HAP-1 (cell line): ENCODE data around the gene POGK.

Experiments used
- DNase-seq, 2 experiments: peaks; one replicate each; pipeline ENCODE4 v3.0.0-alpha.2; 2016 to 2020; ENCODE audit warnings: low spot score in 2 of 2
- H3K27me3 ChIP-seq: fragments of 250-450 bp; sonication (Bioruptor Pico); 2 replicates; pipeline ENCODE4 v1.5.1; 2020; ENCODE audit warnings: low read depth, mild to moderate bottlenecking, moderate library complexity
- H3K36me3 ChIP-seq: fragments of 250-450 bp; sonication (Bioruptor Pico); replicated peaks from 2 replicates; pipeline ENCODE4 v1.5.1; 2020; ENCODE audit warnings: mild to moderate bottlenecking
- H3K4me1 ChIP-seq: fragments of 250-450 bp; sonication (Bioruptor Pico); 2 replicates; pipeline ENCODE4 v1.5.1; 2020; ENCODE audit warnings: mild to moderate bottlenecking
- H3K4me3 ChIP-seq: fragments of 250-450 bp; sonication (Bioruptor Pico); 2 replicates; pipeline ENCODE4 v1.5.1; 2020; ENCODE audit warnings: mild to moderate bottlenecking, moderate library complexity
- H3K9me3 ChIP-seq: fragments of 250-450 bp; sonication (Bioruptor Pico); 2 replicates; pipeline ENCODE4 v1.5.1; 2020; ENCODE audit warnings: mild to moderate bottlenecking, moderate library complexity
- in situ Hi-C: fragments of 300-500 bp; cut with MboI; formaldehyde crosslinking; loops from 3 replicates; pipeline ENCODE4 v1.14.3; 2020; ENCODE audit warnings: low sequenced_read_pairs, inconsistent platforms, mixed read lengths

POGK gene

GRCh38 chr1:166840309-166841274 lies 1.3 kb downstream of the POGK start:
- H3K9me3 ChIP-seq: no peaks in the 10 kb centered on the region
- H3K4me1 ChIP-seq: peaks cover 20% of the 10 kb centered on the region
- H3K36me3 ChIP-seq: peaks cover 46% of the 10 kb centered on the region
- no peaks in the 10 kb centered on the region; the same call in 1 of the 2 replicates for H3K27me3 ChIP-seq
- peak overlapping the region; percentile 50 for H3K4me3 ChIP-seq
- in situ Hi-C loops: no loop called here
- DNase-seq: peak in 1 of 2 experiments; percentile 21

- H3K36me3 ChIP-seq: peaks cover 71% of the 10 kb centered on the region
These were observed 4.0 kb downstream of the POGK start for GRCh38 chr1:166843322-166843721.

GRCh38 chr1:166843769-166844596 lies 4.7 kb downstream of the POGK start:
- DNase-seq: no peak
- Histone ChIP-seq H3K36me3 (peaks cover 77% of the 10 kb centered on the region), H3K27me3 (no peaks in the 10 kb centered on the region), H3K4me3 (no peak overlapping the region), H3K4me1 (peaks cover 13% of the 10 kb centered on the region), H3K9me3 (no peaks in the 10 kb centered on the region)
- in situ Hi-C loops: no loop called here

More at GRCh38 chr1:166843322-166843721, 4.0 kb downstream of the POGK start:
- H3K9me3 ChIP-seq: no peaks in the 10 kb centered on the region
- in situ Hi-C loops: no loop called here
- no peak for DNase-seq
- H3K4me1 ChIP-seq: peaks cover 20% of the 10 kb centered on the region
- no peak overlapping the region for H3K4me3 ChIP-seq
- no peaks in the 10 kb centered on the region for H3K27me3 ChIP-seq

- Histone ChIP-seq H3K9me3 (no peaks in the 10 kb centered on the region), H3K27me3 (no peaks in the 10 kb centered on the region), H3K4me1 (peaks cover 12% of the 10 kb centered on the region), H3K36me3 (peaks cover 85% of the 10 kb centered on the region), H3K4me3 (no peak overlapping the region)
- in situ Hi-C loops: no loop called here
- DNase-seq: no peak
These were observed 5.5 kb downstream of the POGK start for GRCh38 chr1:166844791-166845190.

- Histone ChIP-seq H3K27me3 (no peaks in the 10 kb centered on the region), H3K4me3 (no peak overlapping the region), H3K36me3 (peaks cover 93% of the 10 kb centered on the region), H3K9me3 (no peaks in the 10 kb centered on the region), H3K4me1 (no peaks in the 10 kb centered on the region)
- in situ Hi-C loops: no loop called here
- DNase-seq: no peak
These were observed 8.9 kb downstream of the POGK start for GRCh38 chr1:166848193-166848592.

- in situ Hi-C loops: no loop called here
- peaks cover 93% of the 10 kb centered on the region for H3K36me3 ChIP-seq
- no peak overlapping the region for H3K4me3 ChIP-seq
- no peak for DNase-seq
- no peaks in the 10 kb centered on the region for H3K4me1 ChIP-seq
- H3K9me3 ChIP-seq: no peaks in the 10 kb centered on the region
- H3K27me3 ChIP-seq: no peaks in the 10 kb centered on the region
These were observed 9.9 kb downstream of the POGK start for GRCh38 chr1:166849135-166849534.

- Histone ChIP-seq H3K27me3 (no peaks in the 10 kb centered on the region), H3K4me3 (no peak overlapping the region), H3K9me3 (no peaks in the 10 kb centered on the region), H3K4me1 (no peaks in the 10 kb centered on the region), H3K36me3 (peaks cover 94% of the 10 kb centered on the region)
- no peak for DNase-seq
- in situ Hi-C loops: no loop called here
These were observed 13.6 kb downstream of the POGK start for GRCh38 chr1:166852918-166853317.

GRCh38 chr1:166855558-166855957 lies 16.3 kb downstream of the POGK start:
- H3K4me1 ChIP-seq: no peaks in the 10 kb centered on the region
- DNase-seq: no peak
- H3K9me3 ChIP-seq: no peaks in the 10 kb centered on the region
- H3K4me3 ChIP-seq: no peak overlapping the region
- H3K27me3 ChIP-seq: no peaks in the 10 kb centered on the region
- in situ Hi-C loops: no loop called here
- peaks cover 92% of the 10 kb centered on the region for H3K36me3 ChIP-seq

- DNase-seq: no peak
- Histone ChIP-seq H3K4me3 (no peak overlapping the region), H3K4me1 (no peaks in the 10 kb centered on the region), H3K36me3 (peaks cover 89% of the 10 kb centered on the region), H3K9me3 (no peaks in the 10 kb centered on the region), H3K27me3 (no peaks in the 10 kb centered on the region)
- in situ Hi-C loops: no loop called here
These were observed 18.7 kb downstream of the POGK start for GRCh38 chr1:166857995-166858394.

- Histone ChIP-seq H3K9me3 (no peaks in the 10 kb centered on the region), H3K4me3 (no peak overlapping the region), H3K4me1 (no peaks in the 10 kb centered on the region), H3K36me3 (peaks cover 81% of the 10 kb centered on the region), H3K27me3 (no peaks in the 10 kb centered on the region)
- DNase-seq: no peak
- in situ Hi-C loops: no loop called here
These were observed 19.6 kb downstream of the POGK start for GRCh38 chr1:166858726-166859419.

- H3K36me3 ChIP-seq: peaks cover 73% of the 10 kb centered on the region
- DNase-seq: no peak
- no peaks in the 10 kb centered on the region for H3K9me3 ChIP-seq
- H3K4me1 ChIP-seq: no peaks in the 10 kb centered on the region
- H3K4me3 ChIP-seq: no peak overlapping the region
- no peaks in the 10 kb centered on the region for H3K27me3 ChIP-seq
- in situ Hi-C loops: no loop called here
These were observed 20.3 kb downstream of the POGK start for GRCh38 chr1:166859597-166859996.

- Histone ChIP-seq H3K9me3 (no peaks in the 10 kb centered on the region), H3K36me3 (peaks cover 39% of the 10 kb centered on the region), H3K4me1 (no peaks in the 10 kb centered on the region; the same call in 1 of the 2 replicates), H3K4me3 (no peak overlapping the region), H3K27me3 (no peaks in the 10 kb centered on the region)
- in situ Hi-C loops: no loop called here
- no peak for DNase-seq
These were observed 26.7 kb downstream of the POGK start for GRCh38 chr1:166865926-166866325.

GRCh38 chr1:166868639-166869038 lies 29.4 kb downstream of the POGK start:
- in situ Hi-C loops: no loop called here
- H3K4me1 ChIP-seq: peaks cover 7% of the 10 kb centered on the region
- H3K36me3 ChIP-seq: peaks cover 21% of the 10 kb centered on the region
- H3K4me3 ChIP-seq: no peak overlapping the region
- H3K9me3 ChIP-seq: no peaks in the 10 kb centered on the region
- no peak for DNase-seq
- H3K27me3 ChIP-seq: no peaks in the 10 kb centered on the region
